HPDE6-E6E7 (cell line): ENCODE results near the gene SLC40A1.

Experiments used
- DNase-seq: peaks from one replicate; pipeline ENCODE4 v3.0.0; 2011; ENCODE audit warnings: missing footprints; ENCODE audit errors: extremely low spot score

SLC40A1 gene

DNA sequence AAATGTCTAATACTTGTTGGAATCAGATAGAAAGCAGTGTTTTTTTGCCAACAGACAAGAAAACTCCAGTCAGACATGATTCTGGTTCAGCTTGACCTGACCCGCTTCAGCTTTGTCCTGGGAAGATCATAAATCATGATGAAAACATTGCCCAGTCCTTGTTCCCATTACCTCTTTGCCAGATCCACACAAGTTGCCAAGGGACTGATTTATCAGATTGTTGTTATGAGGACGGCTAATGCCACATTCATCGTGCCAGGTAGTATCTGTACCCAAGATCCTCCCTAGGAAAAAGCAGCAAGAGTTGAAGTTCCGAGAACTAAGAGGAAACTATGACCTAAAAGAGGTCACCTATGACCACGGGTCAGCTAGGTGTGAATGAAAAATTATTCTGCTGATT lies 39.0 kb downstream of the SLC40A1 start:
- DNase-seq: no peak

DNA sequence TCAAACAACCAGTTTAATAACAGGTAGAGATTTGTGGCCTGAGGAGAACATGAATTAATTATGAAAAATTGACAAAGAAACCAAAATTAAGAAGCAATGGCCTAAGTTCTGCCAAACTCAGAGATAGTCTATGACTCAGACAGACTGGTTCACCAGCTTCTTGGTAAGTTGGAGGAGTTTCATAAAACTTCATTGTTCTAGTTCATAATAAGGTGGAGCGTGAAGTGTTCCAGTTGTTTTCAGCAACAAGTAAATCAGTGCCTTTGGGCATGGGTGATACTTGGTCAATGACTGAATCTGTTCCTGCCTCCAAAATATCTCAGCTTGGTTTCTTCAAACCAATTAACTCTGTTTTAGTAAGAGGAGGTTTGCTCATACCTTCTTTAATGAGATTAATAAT lies 40.0 kb downstream of the SLC40A1 start:
- DNase-seq: no peak

DNA sequence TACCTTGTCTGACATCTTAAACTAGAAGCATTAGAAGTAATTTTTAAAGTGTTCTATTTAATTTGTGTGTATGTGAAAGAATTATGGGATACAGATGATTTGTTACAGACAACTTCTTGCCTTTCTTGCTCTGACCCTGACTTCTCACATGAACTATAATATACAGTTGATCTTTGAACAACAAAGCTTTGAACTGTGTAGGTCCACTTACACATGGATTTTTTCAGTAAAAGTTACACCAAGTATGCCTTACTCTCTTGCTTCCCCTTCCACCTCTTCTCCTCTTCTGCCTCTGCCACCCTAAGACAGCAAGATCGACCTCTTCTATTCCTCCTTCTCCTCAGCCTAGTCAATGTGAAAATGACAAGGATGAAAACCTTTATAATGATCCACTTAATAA lies 42.2 kb downstream of the SLC40A1 start:
- no peak for DNase-seq

DNA sequence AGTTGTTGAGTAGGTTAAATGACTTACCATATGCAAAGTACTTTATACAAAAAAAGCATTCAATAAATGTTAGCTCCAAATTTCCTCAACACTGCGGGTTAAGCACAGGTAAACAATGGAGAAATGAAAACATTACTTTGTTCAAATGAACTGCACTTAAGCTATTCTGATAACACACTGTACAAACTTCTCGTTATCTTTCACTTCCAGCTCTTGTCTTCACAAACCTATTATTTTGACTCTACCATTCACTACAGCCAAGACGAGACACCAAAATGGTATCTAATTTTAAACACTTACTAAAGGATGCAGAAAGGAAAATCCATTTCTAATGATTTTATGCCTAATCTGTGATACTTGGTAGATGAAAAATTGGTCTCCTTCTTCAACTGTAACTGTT lies 43.8 kb downstream of the SLC40A1 start:
- DNase-seq: no peak

DNA sequence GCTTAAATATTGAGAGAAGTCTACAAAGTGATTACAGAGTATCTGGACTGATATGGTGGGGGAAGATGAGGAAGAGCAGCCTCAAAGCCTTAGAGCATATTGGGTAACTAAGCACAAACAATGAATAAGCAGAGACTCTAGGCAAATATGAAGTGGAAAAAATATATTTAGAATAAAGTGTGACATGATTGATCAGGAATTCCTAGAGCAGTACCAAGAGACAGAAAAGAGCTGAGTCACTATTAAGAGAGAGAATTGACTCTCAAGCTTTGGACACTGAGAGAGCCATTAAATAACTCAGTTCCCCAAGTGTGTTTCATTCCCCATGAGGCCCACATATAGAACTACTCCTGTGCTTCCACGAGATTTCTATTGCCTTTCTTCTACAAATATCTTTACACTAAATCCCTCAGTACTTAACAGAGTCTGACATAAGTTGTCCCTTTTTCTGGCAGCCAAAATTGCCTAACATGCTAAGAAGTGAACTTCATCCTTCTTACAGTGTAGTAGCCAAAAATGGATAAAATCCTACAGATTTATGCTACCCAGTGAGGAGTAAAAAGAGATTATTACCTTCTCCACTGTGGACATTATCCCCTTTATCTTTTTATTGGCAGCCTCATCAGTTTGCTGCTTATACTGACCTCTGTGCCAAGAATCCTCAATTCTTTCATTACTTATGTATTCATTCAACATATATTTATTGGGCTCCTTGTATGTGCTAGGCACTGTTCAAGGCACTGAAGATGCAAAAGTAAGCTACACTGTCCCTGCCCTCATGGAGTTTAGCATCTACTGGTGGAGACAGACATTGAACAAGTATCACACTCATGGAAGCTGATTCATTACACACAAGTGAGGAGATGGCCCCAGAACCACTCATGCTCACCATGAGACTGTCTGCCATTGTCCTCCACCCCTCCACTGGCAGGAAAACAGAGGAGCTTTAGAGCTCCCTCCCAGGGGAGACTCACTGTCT lies 45.4 kb downstream of the SLC40A1 start:
- DNase-seq: no peak

DNA sequence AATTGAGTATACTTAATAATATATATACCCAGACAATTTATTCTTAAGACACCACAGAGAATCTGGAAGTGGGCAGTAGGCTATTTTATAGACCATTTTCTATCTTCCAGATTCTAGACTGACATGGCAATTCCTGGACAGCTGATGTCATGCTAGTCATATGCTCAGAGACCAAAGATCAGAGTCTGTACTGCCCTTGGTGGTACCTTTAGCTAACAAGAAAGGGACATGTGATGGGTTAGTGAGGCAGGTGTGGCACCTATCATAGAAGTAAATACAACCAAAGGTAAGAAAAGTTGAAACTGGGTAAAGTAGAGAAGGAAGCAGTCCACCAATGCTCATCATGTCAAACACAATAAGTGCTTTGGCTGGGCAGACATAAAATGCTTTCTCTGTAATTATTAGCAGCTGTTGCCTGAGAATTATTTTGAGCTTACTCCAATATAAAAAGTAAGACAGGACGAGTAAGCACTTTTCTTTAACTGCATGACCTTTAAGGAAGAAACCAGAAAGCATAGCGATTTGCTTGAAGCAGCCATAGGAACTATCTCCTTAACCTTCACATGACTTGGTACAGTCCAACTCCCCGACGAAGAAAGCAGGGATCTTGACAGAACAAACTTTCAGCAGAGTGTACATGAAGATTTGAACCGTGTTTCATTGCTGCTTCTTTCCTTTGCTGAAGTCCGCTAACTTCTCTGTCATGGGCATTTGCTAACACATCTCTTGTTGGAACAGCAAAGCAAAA lies 47.1 kb downstream of the SLC40A1 start:
- no peak for DNase-seq

DNA sequence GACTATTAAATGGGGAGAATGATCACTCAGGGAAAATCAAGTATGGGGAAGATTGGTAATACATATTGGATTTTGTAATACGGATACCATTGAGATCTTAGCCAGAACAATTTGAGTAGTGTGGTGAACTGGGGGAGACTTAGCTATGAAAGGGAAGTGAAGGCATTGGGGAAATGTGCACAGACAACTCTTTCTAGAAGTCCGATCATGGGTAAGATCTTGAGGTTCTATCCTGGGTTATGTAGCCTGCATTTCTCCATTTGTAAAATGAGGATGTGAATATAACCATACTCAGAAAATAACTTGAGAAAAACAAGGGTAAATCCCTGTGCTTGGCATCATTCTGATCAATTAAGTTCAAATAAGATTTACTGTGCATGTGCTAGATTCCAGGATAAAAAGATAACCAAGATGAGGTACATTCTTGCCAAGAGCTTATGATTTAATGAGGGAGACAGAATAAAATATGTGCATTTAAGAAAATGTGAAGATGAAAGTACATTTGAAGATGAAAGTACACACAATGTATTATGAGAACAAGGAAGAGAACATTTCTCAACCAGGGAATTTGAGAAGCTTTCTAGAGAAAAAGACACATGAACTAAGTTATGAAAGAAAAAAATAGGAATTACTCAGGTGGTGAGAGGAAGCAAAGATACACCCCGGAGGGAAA lies 49.5 kb downstream of the SLC40A1 start:
- DNase-seq: no peak

DNA sequence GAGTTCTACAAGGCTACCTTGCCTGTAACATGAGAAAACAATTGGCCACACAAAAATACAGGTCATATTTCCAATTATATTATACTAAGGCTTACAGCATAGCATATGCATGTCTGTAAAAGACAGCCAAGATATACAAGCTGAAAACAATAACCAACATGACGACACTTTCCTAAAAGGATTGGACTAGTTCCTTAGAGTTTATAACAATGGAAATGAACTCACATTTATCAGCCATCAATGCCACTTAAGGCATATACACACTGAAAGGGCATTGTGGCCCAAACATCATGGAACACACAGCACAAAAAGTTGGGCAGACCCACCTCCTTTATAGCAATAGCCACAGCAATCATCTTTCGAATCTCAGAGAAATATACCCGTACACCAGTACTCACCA lies 52.0 kb downstream of the SLC40A1 start:
- DNase-seq: no peak

DNA sequence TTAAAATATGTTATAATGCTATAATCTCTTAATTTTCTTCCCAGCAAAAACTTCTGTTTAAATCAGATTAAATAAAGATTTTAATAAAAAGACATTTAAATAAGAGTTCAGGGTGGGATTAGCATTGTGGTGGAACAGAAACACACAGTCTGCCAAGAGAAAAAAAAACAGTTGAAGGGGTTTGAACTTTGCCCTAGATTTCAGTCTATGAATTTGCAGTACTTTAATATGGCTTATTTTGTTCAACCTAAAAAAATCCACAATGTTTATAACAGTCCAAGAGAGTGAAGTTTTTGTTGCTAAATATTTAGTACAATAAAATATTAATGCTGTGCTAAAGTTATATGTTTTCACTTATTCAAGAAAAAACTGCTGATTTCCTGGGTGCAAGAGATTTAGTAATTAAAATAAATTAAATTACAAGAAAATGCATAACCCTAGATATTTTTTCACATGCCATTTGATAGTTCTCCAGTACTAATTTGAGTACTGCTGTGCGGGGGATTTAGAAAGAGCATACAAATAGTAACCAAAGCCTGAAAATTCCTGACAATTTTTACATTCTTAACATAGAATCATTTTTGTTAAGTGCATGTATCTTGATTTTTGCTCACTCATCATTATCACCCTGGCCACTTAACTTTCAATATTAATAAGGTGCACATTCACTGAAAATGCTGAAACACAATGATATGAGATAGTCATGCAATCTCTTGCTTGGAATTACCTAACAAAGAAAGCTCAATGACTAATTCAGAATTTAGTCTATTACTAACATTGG lies 52.6 kb downstream of the SLC40A1 start:
- DNase-seq: no peak

DNA sequence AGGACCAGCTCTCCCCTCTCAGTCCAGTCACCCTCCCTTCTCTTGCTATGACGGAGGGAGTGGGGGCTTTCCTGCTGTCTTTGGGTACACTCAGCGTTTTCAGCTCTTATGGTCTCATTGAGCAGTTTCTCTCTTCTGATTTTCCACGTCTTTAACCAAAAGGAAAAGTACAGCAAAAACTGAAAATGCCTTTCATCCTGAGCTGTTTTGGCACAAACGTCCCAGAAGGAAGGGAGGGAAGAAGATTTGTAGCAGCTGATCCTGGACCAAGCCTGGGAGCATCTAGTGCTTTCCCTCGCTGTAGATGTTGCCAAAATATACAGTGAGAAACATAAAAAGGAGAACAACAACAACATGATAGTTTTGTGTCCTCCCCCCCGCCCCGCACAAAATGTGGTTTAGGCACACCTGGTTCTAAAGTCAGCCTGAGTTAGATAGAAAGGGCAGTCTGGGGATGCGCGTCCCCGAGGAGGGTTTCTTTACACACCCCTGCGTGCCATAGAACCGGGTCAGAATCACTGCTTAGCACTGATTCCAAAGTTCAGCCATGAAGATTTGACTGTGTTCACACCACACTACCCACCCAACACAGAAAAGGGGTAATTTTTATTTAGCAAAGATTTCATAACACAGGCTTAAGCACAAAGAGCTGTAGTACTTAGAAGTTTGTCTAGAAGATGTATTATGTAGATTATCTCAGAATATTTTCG lies 53.4 kb downstream of the SLC40A1 start:
- DNase-seq: no peak

DNA sequence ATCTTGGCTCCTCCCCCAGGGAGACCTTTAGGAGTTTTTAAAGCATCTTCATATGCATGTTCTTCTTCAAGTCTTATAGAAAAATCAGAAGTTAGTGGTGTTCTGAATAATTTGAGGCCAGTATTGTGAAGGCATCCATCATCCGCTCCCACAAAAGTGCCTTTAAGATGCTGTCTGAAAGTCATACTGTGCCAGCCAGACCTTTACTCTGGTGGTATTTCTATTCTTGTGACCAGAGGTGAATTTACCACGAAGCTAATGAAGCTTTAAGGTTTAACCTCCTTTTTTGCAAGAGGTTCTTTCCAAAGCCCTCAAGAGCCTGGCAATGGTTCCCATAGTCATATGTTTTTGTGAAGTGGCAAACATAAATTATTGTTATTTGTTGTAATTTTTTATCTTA lies 54.3 kb downstream of the SLC40A1 start:
- DNase-seq: no peak

DNA sequence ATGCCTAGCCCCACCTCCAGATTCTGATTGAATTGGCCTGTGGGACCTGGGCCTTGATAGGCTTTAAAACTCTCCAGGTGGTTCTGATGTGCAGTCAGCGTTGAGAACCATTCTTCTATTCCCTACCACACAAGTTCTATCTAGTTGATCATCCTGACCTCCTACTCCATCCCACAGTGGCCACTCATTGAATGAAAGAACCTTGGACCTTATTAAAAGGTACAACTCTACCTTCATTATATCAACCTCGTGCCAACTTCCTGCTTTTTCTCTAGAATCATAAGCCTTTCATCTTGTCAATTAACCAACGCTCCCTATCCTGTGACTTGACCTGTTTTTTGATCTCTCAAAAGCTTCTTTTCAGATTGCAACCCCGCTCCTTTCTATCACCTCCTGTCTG lies 55.8 kb downstream of the SLC40A1 start:
- DNase-seq: no peak

DNA sequence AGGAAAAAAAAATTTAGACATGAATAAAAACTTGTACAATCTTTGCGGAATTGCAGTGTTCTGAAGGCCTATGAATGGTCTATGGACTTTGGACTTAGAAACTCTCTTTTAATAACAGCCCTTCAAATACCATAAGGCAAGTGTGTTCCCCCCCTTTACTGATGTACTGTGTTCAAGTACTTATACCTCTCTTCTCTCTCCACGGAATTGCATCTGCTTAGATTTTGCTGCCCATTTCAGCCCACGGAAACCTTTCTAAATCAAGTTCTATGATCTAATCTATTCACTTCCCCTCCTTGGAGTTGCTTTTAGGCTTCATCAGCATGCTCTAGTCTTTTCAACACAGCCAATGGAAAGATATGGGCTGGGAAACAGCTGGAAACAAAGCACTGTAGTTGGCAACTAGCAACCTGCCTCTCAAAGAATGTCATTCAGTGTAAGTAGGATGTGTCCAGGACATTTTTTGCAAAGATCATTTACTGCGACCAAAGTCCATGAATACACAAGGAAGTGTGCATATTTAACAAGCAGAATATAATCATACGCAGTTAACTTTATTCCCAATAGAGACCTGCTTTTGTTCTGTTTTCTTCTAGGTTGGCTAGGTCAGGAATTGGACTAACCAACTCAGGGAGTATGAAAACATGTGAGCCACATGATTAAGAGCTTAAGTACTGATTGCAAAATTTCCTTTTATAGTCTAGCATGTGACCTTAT lies 58.0 kb downstream of the SLC40A1 start:
- no peak for DNase-seq

DNA sequence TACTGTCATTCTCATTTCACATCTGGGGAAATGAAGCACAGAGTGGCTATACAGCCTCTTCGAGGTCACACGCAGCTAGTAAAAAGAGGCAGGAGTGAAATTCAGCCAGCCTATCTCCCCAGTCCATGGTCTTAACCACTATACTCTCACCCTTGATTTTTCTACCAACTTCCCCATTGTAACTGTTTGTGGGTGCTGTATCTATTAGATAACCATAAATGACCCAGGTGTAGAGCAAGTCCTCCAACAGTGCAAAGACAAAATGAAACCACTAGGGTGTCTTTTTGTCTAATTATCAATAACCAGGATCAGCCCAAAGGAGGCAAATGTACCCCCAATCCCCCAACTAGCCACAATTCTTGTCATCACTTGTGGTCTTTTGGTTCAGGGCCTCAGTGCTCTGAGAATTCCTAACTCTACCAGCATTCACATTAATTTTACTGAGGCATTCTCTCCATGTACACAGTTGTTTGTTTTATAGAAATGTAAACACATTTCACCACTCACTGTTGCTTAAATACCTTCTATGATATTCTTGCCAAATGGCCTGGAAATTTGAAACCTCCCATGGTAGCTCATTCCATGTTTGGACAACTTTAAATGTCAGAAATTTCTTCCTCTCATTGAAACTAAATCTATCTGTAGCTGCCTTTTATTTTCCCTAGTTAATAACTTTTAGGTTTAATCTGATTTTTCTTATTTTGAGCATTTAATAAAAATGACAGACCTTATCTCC lies 58.7 kb downstream of the SLC40A1 start:
- DNase-seq: no peak

DNA sequence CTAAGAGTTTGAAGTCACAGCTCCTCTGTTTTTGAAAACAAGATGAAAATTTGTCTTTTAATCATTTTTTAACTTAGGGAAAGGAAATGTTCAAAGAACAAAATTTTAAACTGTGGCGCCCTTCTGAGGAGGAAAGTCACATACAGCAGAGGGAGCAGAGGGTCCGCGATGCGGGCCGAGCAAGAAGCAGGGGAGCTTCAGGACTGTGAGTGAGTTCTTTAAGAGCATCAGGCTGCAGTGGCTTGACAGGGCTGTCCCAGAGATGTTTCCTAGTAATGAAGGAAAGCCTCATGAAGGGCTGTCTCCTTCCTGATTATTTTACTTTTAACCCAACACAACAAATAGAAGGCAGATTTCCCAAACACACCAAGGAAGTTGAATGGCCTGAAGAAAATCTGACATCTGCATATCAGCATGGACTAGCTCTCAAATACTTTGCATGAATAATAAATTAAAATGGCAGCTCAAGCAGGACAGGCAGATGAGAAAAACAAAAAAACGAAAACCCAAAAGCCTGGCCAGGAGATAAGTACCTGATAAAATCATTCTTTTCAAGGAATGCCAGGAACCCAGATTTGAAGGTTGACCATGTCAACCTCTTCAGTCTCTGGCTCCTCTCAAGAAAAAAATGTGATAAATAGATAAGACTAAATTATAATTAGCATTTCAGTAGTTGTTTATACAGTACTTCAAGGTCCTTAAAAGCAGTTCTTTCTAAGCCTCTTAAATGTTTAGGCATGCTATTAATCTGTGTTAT lies 60.8 kb downstream of the SLC40A1 start:
- DNase-seq: no peak

DNA sequence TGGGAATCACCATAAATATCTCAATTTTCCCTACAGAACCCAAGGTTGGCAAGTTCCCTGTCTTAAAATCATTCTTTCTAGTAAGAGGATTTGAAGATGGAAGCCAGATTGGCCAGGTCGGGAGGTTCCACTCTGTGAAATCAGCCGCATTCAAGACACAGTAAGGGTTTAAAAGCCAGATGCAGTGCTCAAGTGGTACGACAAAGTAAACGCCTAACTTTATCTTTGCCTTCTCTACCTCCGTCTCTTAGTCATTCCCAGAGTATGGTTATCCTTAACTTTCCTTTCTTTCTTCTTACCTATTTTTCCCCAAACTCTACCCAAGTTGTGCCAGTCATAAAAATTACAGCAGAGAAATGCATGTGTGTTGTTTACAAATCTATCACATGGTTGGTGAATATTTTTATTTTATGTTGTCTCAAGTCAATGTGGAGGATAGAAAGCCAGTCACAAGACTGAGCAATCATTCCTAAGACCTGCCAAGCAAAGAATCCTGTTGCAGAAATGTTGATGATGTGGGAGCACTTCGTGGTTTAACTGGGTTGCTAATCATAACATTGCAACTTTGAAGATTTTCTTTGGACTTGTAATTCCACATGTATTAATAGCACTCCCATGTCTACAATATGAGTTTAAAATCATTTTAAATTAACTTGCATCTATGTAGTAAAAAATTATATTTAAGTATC lies 62.6 kb downstream of the SLC40A1 start:
- DNase-seq: no peak

DNA sequence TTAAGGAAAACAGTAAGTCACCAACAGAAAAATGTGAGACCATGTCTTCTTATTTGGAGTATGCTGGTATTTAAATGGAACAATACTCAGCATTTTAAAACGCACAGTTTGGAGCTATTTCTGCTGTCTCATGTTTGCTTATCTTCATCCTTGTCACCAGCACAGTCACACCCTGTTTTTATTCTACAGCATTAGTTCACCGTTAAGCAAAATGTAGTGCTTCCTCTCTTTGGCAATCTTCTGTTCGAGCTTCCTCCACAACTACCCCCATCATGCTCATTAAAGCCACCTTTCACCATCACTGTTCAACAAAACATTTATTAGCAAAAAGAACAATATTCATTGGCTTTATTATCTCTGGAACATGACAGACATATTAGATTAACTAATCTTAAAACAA lies 64.0 kb downstream of the SLC40A1 start:
- no peak for DNase-seq

DNA sequence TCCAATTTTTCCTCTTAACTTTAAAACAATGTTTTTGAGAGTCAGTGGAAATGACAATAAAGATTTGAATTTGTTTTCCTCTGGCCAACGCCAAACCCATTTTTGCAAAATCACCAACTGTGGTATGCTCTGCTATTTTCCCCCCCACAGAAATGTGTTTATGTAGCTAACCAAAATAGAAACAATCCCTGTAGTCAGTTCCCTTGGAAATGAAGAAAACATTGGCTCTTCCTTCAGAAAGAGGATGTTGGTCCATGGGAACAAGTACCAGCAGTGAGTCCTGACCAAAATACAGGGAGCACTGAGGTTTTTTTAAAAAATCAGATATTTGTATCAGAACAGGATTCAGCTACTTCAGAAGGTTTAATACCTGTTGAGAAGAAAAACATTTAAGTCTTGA lies 65.3 kb downstream of the SLC40A1 start:
- no peak for DNase-seq
